RWPE2 (cell line): ENCODE data around the gene ALAD.
A peak's percentile ranks its signal among the peaks of the same experiment; 100 is the strongest.

Experiments
- ATAC-seq: fragments of 200-7000 bp; cut with Tn5 transposase; 3 replicates; pipeline ENCODE4 v1.9.1; 2021; ENCODE audit warnings: low read depth
- DNase-seq: peaks from one replicate; pipeline ENCODE4 v3.0.0-alpha.2; 2020; ENCODE audit warnings: low spot score
- H3K27ac ChIP-seq: fragments of 450-650 bp; 2 replicates; pipeline ENCODE4 v1.5.1; 2017; ENCODE audit warnings: mild to moderate bottlenecking; ENCODE audit not compliant: poor library complexity, severe bottlenecking
- H3K27me3 ChIP-seq: fragments of 250-450 bp; sonication (Bioruptor Pico); 2 replicates; pipeline ENCODE4 v1.5.1; 2021; ENCODE audit warnings: mild to moderate bottlenecking, moderate library complexity; ENCODE audit not compliant: insufficient read depth, poor library complexity, severe bottlenecking
- H3K36me3 ChIP-seq: fragments of 250-450 bp; sonication (Bioruptor Pico); 2 replicates; pipeline ENCODE4 v1.5.1; 2020; ENCODE audit warnings: low read depth, mild to moderate bottlenecking, moderate library complexity
- H3K4me1 ChIP-seq: fragments of 250-450 bp; sonication (Bioruptor Pico); 2 replicates; pipeline ENCODE4 v1.5.1; 2021; ENCODE audit warnings: mild to moderate bottlenecking, moderate library complexity; ENCODE audit not compliant: insufficient read depth, poor library complexity, severe bottlenecking
- H3K4me3 ChIP-seq: fragments of 250-450 bp; sonication (Bioruptor Pico); 2 replicates; pipeline ENCODE4 v1.5.1; 2021; ENCODE audit warnings: mild to moderate bottlenecking, moderate library complexity; ENCODE audit not compliant: severe bottlenecking
- H3K9me3 ChIP-seq: fragments of 250-450 bp; sonication (Bioruptor Pico); 2 replicates; pipeline ENCODE4 v1.5.1; 2021; ENCODE audit warnings: mild to moderate bottlenecking, moderate library complexity; ENCODE audit not compliant: severe bottlenecking
- CTCF ChIP-seq: fragments of 450-650 bp; IDR thresholded peaks from one replicate; pipeline ENCODE4 v1.5.1; 2017; ENCODE audit warnings: mild to moderate bottlenecking, moderate library complexity; ENCODE audit not compliant: poor library complexity, severe bottlenecking

The ALAD gene

GRCh38 chr9:113356686-113357292 is 44.3 kb downstream of the ALAD start:
- no peaks in the 10 kb centered on the region for H3K36me3 ChIP-seq
- no peaks in the 10 kb centered on the region for H3K27me3 ChIP-seq
- no peak overlapping the region for H3K4me3 ChIP-seq
- no peak for DNase-seq
- H3K27ac ChIP-seq: no peak overlapping the region
- no peak for TF ChIP-seq CTCF
- H3K4me1 ChIP-seq: no peaks in the 10 kb centered on the region
- ATAC-seq: no peak
- no peaks in the 10 kb centered on the region for H3K9me3 ChIP-seq

- ATAC-seq (no peak), DNase-seq (no peak)
- Histone ChIP-seq H3K4me3 (no peak overlapping the region), H3K9me3 (no peaks in the 10 kb centered on the region), H3K4me1 (no peaks in the 10 kb centered on the region), H3K27ac (no peak overlapping the region), H3K27me3 (peaks cover 13% of the 10 kb centered on the region), H3K36me3 (no peaks in the 10 kb centered on the region)
- no peak for TF ChIP-seq CTCF
Observed at GRCh38 chr9:113355040-113355596, 46.0 kb downstream of the ALAD start.

DNA sequence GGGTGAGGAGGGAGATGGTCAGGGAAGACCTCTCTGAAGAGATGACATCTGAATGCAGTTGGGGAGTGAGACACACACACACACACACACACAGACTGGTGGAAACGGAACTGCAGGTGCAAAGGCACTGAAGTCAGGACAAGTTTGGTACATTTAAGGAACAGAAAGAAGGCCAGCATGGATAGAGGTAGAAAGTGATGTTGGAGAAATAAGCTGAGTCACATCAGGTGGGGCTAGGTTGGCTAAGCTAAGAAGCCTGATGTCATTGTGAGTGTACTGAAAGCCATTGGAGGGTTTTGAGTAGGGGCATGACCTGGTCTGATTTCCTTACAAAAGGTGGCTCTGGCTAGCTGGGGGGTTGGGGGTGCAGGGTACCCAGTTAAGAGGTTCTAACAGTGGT is 48.7 kb downstream of the ALAD start:
- H3K9me3 ChIP-seq: no peaks in the 10 kb centered on the region
- no peak overlapping the region for H3K27ac ChIP-seq
- no peak for TF ChIP-seq CTCF
- no peaks in the 10 kb centered on the region for H3K4me1 ChIP-seq
- H3K36me3 ChIP-seq: no peaks in the 10 kb centered on the region
- no peak overlapping the region for H3K4me3 ChIP-seq
- DNase-seq: no peak
- peaks cover 22% of the 10 kb centered on the region for H3K27me3 ChIP-seq
- peak; percentile 39; the same call in 1 of the 3 replicates for ATAC-seq

DNA sequence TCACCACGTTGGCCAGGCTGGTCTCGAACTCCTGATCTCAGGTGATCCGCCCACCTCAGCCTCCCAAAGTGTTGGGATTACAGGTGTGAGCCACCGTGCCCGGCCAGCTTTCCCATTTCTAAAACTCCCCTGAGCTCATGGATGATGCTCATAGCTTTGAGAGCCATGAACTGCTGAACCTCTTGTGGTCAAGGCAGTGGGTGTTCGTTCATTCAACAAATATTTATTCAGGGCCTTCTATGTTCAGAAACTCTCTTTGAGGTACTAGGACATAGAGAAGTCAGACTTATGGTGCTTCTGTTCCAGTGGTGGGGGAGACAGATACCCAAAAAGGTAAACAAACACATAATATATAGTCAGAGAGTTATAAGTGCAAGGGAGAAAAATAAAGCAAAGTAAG is 49.1 kb downstream of the ALAD start:
- ATAC-seq (no peak), DNase-seq (no peak)
- H3K4me1 ChIP-seq: no peaks in the 10 kb centered on the region
- no peaks in the 10 kb centered on the region for H3K9me3 ChIP-seq
- H3K27me3 ChIP-seq: peaks cover 22% of the 10 kb centered on the region
- H3K27ac ChIP-seq: no peak overlapping the region
- no peak for TF ChIP-seq CTCF
- H3K4me3 ChIP-seq: no peak overlapping the region
- no peaks in the 10 kb centered on the region for H3K36me3 ChIP-seq

GRCh38 chr9:113350937-113351336 is 50.1 kb downstream of the ALAD start:
- Histone ChIP-seq H3K27ac (no peak overlapping the region), H3K9me3 (no peaks in the 10 kb centered on the region), H3K27me3 (peaks cover 22% of the 10 kb centered on the region), H3K4me3 (no peak overlapping the region), H3K4me1 (no peaks in the 10 kb centered on the region), H3K36me3 (no peaks in the 10 kb centered on the region)
- DNase-seq (no peak), ATAC-seq (no peak)
- TF ChIP-seq CTCF: no peak
